ENCODE measurements around the gene UBE2R2.
"Not testable (repeated sequence)": the region's sequence is repeated elsewhere in the genome, so short reads cannot be mapped to it uniquely, and the experiment has no call there.

UBE2R2 gene

DNA sequence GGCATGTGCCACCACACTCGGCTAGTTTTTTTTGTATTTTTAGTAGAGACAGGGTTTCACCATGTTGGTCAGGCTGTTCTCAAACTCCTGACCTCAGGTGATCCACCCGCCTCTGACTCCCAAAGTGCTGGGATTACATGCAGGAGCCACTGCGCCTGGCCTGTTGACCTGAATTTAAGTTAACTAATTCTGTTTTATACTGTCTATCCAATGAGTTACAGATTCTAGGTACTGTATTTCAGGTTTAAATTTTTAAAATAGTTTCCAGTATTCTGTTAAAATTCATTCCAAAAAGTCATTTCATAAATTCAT lies 30.9 kb downstream of the UBE2R2 start:
- H3K4me1 ChIP-seq (ENCODE audit: insufficient read depth, low read length); H3K36me3 ChIP-seq (ENCODE audit: insufficient read depth, low read length); H3K27ac ChIP-seq (ENCODE audit: low read depth, low read length); H3K27me3 ChIP-seq (ENCODE audit: insufficient read depth, low read length); H3K9ac ChIP-seq (ENCODE audit: low read depth, low read length); H3K9me3 ChIP-seq (ENCODE audit: insufficient read depth, low read depth, low read length); H3K4me3 ChIP-seq (ENCODE audit: low read length): not testable (repeated sequence)
- WGBS = 94% methylated on average over 3 of the region's 3 CpGs

DNA sequence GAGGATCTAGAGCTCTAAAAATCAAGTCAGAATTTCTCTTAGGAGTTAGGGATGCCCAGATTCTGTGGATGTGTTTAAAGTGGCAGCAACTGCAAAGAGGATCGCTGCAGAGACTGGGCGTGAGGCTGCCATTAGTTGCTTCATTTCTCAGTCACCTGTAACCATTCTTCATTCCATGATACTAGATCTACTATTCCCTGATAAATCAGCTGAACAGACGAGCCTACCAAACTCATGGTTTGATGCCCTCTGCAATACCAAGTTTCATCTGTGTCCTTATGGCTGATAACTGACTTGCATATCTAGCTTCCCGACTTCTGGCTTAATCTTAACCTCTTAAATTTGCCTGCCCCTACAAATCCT lies 33.3 kb downstream of the UBE2R2 start:
- peaks cover 5% of the 10 kb centered on the region; the same call in 1 of the 2 replicates for H3K4me1 ChIP-seq (ENCODE audit: insufficient read depth, low read length)
- H3K27ac ChIP-seq (ENCODE audit: low read depth, low read length) = no peak overlapping the region
- no peaks in the 10 kb centered on the region for H3K27me3 ChIP-seq (ENCODE audit: insufficient read depth, low read length)
- H3K4me3 ChIP-seq (ENCODE audit: low read length) = no peak overlapping the region
- H3K9ac ChIP-seq (ENCODE audit: low read depth, low read length) = no peak overlapping the region
- H3K9me3 ChIP-seq (ENCODE audit: insufficient read depth, low read depth, low read length) = no peaks in the 10 kb centered on the region
- 0 out of 2 replicates have a peak, but pooled peaks cover 2% of the 10 kb centered on the region for H3K36me3 ChIP-seq (ENCODE audit: insufficient read depth, low read length)
- 89% methylated on average over 4 of the region's 4 CpGs for WGBS

DNA sequence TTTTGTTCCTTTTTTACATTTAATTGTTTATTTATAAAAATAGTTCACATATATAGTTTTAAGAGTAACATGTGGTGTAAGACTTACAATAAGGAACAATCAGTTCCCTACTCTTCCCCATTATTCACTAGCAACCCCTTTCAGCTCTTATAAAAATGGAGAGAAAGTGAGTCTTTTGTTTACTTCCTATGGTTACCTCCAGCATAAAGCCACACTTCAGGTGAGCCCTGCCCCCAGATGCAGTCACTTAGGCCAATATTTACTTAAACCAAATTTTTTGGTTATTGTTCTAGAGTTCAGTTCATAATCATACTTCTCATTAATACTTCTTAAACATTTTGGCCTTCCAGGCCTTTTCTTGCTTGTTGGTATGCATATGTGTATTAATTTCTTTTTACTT lies 33.7 kb downstream of the UBE2R2 start:
- H3K9ac ChIP-seq (ENCODE audit: low read depth, low read length) = no peak overlapping the region

GRCh38 chr9:33851301-33851700 lies 34.3 kb downstream of the UBE2R2 start:
- Histone ChIP-seq H3K36me3 (ENCODE audit: insufficient read depth, low read length) (0 out of 2 replicates have a peak, but pooled peaks cover 2% of the 10 kb centered on the region), H3K9ac (ENCODE audit: low read depth, low read length) (no peak overlapping the region), H3K27ac (ENCODE audit: low read depth, low read length) (no peak overlapping the region), H3K4me1 (ENCODE audit: insufficient read depth, low read length) (peaks cover 5% of the 10 kb centered on the region; the same call in 1 of the 2 replicates), H3K9me3 (ENCODE audit: insufficient read depth, low read depth, low read length) (no peaks in the 10 kb centered on the region), H3K4me3 (ENCODE audit: low read length) (no peak overlapping the region), H3K27me3 (ENCODE audit: insufficient read depth, low read length) (no peaks in the 10 kb centered on the region)
- WGBS = 100% methylated on average over 1 of the region's 1 CpG

More for the DNA sequence above, 33.7 kb downstream of the UBE2R2 start:
- H3K27me3 ChIP-seq (ENCODE audit: insufficient read depth, low read length) = no peaks in the 10 kb centered on the region
- no peaks in the 10 kb centered on the region for H3K9me3 ChIP-seq (ENCODE audit: insufficient read depth, low read depth, low read length)
- H3K27ac ChIP-seq (ENCODE audit: low read depth, low read length) = no peak overlapping the region
- H3K4me3 ChIP-seq (ENCODE audit: low read length) = no peak overlapping the region
- 0 out of 2 replicates have a peak, but pooled peaks cover 2% of the 10 kb centered on the region for H3K36me3 ChIP-seq (ENCODE audit: insufficient read depth, low read length)
- peaks cover 5% of the 10 kb centered on the region; the same call in 1 of the 2 replicates for H3K4me1 ChIP-seq (ENCODE audit: insufficient read depth, low read length)

DNA sequence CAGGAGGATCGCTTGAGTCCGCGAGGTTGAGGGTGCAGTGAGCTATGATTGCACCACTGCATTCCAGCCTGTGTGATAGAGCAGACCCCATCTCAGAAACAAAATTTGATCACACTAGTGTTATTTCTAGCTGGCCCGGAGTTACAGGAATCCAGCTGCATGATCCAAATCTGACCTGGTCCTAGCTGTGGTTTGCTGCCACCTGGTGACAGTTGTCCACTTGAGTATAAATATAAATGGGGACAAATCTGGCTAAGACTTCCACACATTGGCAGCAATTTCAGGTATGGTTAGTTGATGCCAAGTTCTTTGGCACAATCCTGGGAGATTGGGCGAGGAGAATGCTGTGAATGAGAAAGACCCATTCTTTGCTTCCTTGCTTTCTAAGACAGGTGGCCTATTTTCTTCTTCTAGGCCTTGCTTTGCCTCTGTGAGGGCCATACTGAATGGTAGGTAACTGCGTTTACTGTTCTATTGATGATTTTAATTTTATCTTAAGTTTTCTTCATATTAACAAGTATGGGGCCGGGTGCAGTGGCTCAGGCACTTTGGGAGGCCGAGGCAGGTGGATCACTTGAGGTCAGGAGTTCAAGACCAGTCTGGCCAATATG lies 35.4 kb downstream of the UBE2R2 start:
- 89% methylated on average over 7 of the region's 8 CpGs for WGBS
- peaks cover 5% of the 10 kb centered on the region; the same call in 1 of the 2 replicates for H3K4me1 ChIP-seq (ENCODE audit: insufficient read depth, low read length)

DNA sequence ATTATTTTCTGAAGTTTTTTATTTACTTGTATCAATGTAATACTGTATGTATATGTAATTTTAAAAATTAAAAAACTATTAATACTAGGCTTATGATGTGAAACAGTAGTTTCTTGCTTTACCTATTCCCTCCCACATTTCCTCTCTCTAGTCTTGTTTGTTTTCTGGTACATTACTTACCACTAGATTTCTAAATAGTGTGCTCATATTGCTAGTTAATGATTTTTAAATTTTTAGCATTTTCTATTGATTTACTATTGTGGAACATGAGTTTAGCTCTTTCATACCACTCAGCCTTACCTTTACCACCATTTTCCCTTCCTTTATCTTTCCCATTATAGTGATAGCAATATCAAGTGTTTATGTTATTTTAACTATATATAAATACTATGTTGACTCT lies 39.3 kb downstream of the UBE2R2 start:
- H3K27ac ChIP-seq (ENCODE audit: low read depth, low read length) = no peak overlapping the region
- no peaks in the 10 kb centered on the region for H3K27me3 ChIP-seq (ENCODE audit: insufficient read depth, low read length)
- no peaks in the 10 kb centered on the region for H3K9me3 ChIP-seq (ENCODE audit: insufficient read depth, low read depth, low read length)
- H3K36me3 ChIP-seq (ENCODE audit: insufficient read depth, low read length) = peaks cover 4% of the 10 kb centered on the region; the same call in 1 of the 2 replicates
- no peaks in the 10 kb centered on the region; the same call in 1 of the 2 replicates for H3K4me1 ChIP-seq (ENCODE audit: insufficient read depth, low read length)
- no peak overlapping the region for H3K9ac ChIP-seq (ENCODE audit: low read depth, low read length)
- no peak overlapping the region for H3K4me3 ChIP-seq (ENCODE audit: low read length)

More for the DNA sequence above, 35.4 kb downstream of the UBE2R2 start:
- no peaks in the 10 kb centered on the region for H3K9me3 ChIP-seq (ENCODE audit: insufficient read depth, low read depth, low read length)
- no peak overlapping the region for H3K4me3 ChIP-seq (ENCODE audit: low read length)
- no peak overlapping the region for H3K27ac ChIP-seq (ENCODE audit: low read depth, low read length)
- H3K9ac ChIP-seq (ENCODE audit: low read depth, low read length) = no peak overlapping the region
- no peaks in the 10 kb centered on the region for H3K27me3 ChIP-seq (ENCODE audit: insufficient read depth, low read length)
- 0 out of 2 replicates have a peak, but pooled peaks cover 2% of the 10 kb centered on the region for H3K36me3 ChIP-seq (ENCODE audit: insufficient read depth, low read length)

- H3K4me3 ChIP-seq (ENCODE audit: low read length) = no peak overlapping the region
- peaks cover 2% of the 10 kb centered on the region; the same call in 1 of the 2 replicates for H3K36me3 ChIP-seq (ENCODE audit: insufficient read depth, low read length)
- H3K9me3 ChIP-seq (ENCODE audit: insufficient read depth, low read depth, low read length) = no peaks in the 10 kb centered on the region
- 93% methylated on average over 2 of the region's 3 CpGs for WGBS
- H3K27ac ChIP-seq (ENCODE audit: low read depth, low read length) = no peak overlapping the region
- no peaks in the 10 kb centered on the region for H3K4me1 ChIP-seq (ENCODE audit: insufficient read depth, low read length)
- no peak overlapping the region for H3K9ac ChIP-seq (ENCODE audit: low read depth, low read length)
- no peaks in the 10 kb centered on the region for H3K27me3 ChIP-seq (ENCODE audit: insufficient read depth, low read length)
Measured at GRCh38 chr9:33858423-33858822, 41.5 kb downstream of the UBE2R2 start.

DNA sequence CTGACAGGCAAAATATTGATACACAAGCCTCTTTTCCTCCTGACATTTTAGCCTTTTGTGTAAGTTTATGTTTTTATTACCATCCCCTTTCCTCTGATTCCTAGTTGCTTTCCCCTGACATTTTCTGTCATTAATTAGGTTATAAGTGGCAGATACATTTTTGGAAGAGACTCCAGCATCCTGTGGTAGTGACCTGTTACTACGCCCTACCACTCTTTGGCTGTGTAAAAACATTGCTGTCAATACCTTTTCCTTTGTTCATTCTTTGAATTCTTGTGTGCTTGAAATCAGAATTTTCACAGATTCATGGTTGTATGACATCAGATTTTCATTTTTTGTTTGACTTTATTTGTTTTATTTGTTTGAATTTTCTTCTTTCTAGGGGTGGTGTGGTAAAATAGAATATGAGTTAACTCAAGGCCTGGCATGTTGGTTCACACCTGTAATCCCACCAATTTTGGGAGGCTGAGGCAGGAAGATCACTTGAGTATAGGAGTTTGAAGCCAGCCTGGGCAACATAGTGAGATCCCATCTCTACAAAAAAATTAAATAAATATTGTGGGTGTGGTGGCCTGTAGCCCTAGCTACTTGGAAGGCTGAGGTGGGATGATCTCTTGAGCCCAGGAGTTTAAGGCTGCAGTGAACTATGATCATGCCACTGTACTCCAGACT lies 43.4 kb downstream of the UBE2R2 start:
- 88% methylated on average over 1 of the region's 1 CpG for WGBS
- no peak overlapping the region for H3K27ac ChIP-seq (ENCODE audit: low read depth, low read length)
- no peaks in the 10 kb centered on the region for H3K27me3 ChIP-seq (ENCODE audit: insufficient read depth, low read length)
- H3K4me3 ChIP-seq (ENCODE audit: low read length) = no peak overlapping the region
- no peaks in the 10 kb centered on the region for H3K9me3 ChIP-seq (ENCODE audit: insufficient read depth, low read depth, low read length)
- no peak overlapping the region for H3K9ac ChIP-seq (ENCODE audit: low read depth, low read length)
- H3K36me3 ChIP-seq (ENCODE audit: insufficient read depth, low read length) = peaks cover 9% of the 10 kb centered on the region; the same call in 1 of the 2 replicates
- no peaks in the 10 kb centered on the region for H3K4me1 ChIP-seq (ENCODE audit: insufficient read depth, low read length)

- 94% methylated on average over 10 of the region's 10 CpGs for WGBS
- Histone ChIP-seq H3K4me1 (ENCODE audit: insufficient read depth, low read length) (no peaks in the 10 kb centered on the region), H3K4me3 (ENCODE audit: low read length) (no peak overlapping the region), H3K9me3 (ENCODE audit: insufficient read depth, low read depth, low read length) (no peaks in the 10 kb centered on the region), H3K9ac (ENCODE audit: low read depth, low read length) (no peak overlapping the region), H3K36me3 (ENCODE audit: insufficient read depth, low read length) (peaks cover 9% of the 10 kb centered on the region; the same call in 1 of the 2 replicates), H3K27me3 (ENCODE audit: insufficient read depth, low read length) (no peaks in the 10 kb centered on the region), H3K27ac (ENCODE audit: low read depth, low read length) (no peak overlapping the region)
Measured at GRCh38 chr9:33861917-33862453, 45.0 kb downstream of the UBE2R2 start.

DNA sequence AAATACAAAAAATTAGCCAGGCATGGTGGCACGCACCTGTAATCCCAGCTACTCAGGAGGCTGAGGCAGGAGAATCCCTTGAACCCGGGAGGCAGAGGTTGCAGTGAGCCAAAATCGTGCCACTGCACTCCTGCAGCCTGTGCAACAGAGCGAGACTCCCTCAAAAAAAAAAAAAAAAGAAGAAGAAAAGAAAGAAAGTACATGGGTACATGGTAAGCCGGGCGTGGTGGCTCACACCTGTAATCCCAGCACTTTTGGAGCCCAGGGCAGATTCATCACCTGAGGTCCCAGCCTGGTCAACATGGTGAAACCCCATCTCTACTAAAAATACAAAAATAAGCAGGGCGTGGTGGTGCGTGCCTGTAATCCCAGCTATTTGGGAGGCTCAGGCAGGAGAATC lies 46.1 kb downstream of the UBE2R2 start:
- not testable (repeated sequence) for H3K4me3 ChIP-seq (ENCODE audit: low read length); H3K27me3 ChIP-seq (ENCODE audit: insufficient read depth, low read length); H3K36me3 ChIP-seq (ENCODE audit: insufficient read depth, low read length); H3K9me3 ChIP-seq (ENCODE audit: insufficient read depth, low read depth, low read length); H3K4me1 ChIP-seq (ENCODE audit: insufficient read depth, low read length); H3K9ac ChIP-seq (ENCODE audit: low read depth, low read length); H3K27ac ChIP-seq (ENCODE audit: low read depth, low read length)
- 93% methylated on average over 8 of the region's 8 CpGs for WGBS

DNA sequence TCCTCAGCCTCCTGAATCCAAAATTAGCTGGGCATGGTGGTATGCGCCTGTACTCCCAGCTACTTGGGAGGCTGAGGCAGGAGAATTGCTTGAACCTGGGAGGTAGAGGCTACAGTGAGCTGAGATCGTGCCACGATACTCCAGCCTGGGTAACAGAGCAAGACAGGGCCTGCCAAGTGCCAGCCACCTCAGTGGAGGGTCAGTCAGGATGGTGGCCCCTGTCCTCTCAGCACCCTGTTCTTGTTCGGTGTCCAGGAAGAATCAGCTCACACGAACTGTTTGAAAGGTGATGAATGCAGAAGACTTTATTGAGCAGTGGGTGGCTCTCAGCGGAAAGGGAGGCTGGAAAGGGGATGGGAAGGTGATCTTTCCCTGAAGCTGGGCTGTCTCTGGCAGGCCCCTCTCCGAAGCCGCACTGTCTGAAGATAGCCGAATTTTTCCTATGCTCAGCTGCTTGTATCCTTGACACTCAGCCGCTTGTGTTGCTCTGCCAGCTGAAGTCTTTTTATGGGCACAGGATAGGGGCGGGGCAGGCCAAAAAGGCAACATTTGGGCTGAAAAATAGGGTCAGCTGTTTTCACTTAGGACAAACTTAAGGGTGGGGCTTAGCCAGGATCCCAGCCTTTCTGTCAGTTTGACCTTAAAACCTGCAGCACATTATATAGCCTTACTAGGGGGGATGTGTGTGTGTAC lies 50.9 kb downstream of the UBE2R2 start:
- WGBS = 91% methylated on average over 11 of the region's 11 CpGs
- Histone ChIP-seq H3K4me1 (ENCODE audit: insufficient read depth, low read length) (no peaks in the 10 kb centered on the region), H3K4me3 (ENCODE audit: low read length) (no peak overlapping the region), H3K36me3 (ENCODE audit: insufficient read depth, low read length) (peaks cover 7% of the 10 kb centered on the region; the same call in 1 of the 2 replicates), H3K27me3 (ENCODE audit: insufficient read depth, low read length) (no peaks in the 10 kb centered on the region), H3K27ac (ENCODE audit: low read depth, low read length) (no peak overlapping the region), H3K9ac (ENCODE audit: low read depth, low read length) (no peak overlapping the region), H3K9me3 (ENCODE audit: insufficient read depth, low read depth, low read length) (no peaks in the 10 kb centered on the region)
